SU-DHL-6 (cell line): Measurements from ENCODE around the gene COL20A1.

Experiments
- H2AFZ ChIP-seq: fragments of 200-600 bp; sonication (generic); 2 replicates; pipeline ENCODE4 v1.6.1; 2014; ENCODE audit warnings: low read depth, mild to moderate bottlenecking, moderate library complexity, mixed read lengths, antibody characterized with exemption, low read length; ENCODE audit not compliant: severe bottlenecking
- H3F3A ChIP-seq: fragments of 200-600 bp; shearing (Covaris generic); 2 replicates; pipeline ENCODE4 v1.6.0; 2016; ENCODE audit warnings: antibody characterized with exemption, mild to moderate bottlenecking; ENCODE audit not compliant: insufficient read depth
- H3K27ac ChIP-seq: fragments of 200-600 bp; sonication (generic); 2 replicates; pipeline ENCODE4 v1.5.1; 2016; ENCODE audit warnings: low read depth, mild to moderate bottlenecking, low read length, moderate library complexity, mixed read lengths
- H3K27me3 ChIP-seq: fragments of 200-600 bp; sonication (generic), shearing (Covaris generic); 2 replicates; pipeline ENCODE4 v1.6.0; 2014; ENCODE audit warnings: mild to moderate bottlenecking, low read length
- H3K36me3 ChIP-seq: fragments of 200-600 bp; sonication (generic); 2 replicates; pipeline ENCODE4 v1.6.1; 2014; ENCODE audit warnings: mild to moderate bottlenecking, low read length, mixed read lengths
- H3K4me2 ChIP-seq: fragments of 300-600, 200-600 bp; shearing (Covaris generic), sonication (generic); 2 replicates; pipeline ENCODE4 v1.6.0; 2014; ENCODE audit warnings: low read length, low read depth, mild to moderate bottlenecking; ENCODE audit not compliant: poor library complexity, severe bottlenecking
- H3K4me3 ChIP-seq: fragments of 200-600 bp; sonication (generic); 2 replicates; pipeline ENCODE4 v1.5.1; 2014; ENCODE audit warnings: antibody characterized with exemption, low read length, mild to moderate bottlenecking, mixed read lengths; ENCODE audit not compliant: insufficient read depth, poor library complexity, severe bottlenecking
- H3K79me2 ChIP-seq: fragments of 200-600 bp; sonication (generic); 2 replicates; pipeline ENCODE4 v1.6.1; 2014; ENCODE audit warnings: mild to moderate bottlenecking, low read length, moderate library complexity; ENCODE audit not compliant: insufficient read depth
- H3K9ac ChIP-seq: fragments of 200-600 bp; sonication (generic); 2 replicates; pipeline ENCODE4 v1.7.0; 2014; ENCODE audit warnings: mild to moderate bottlenecking, low read length
- H3K9me2 ChIP-seq: fragments of 200-600 bp; sonication (generic); replicated peaks from 2 replicates; pipeline ENCODE4 v1.6.1; 2014; ENCODE audit warnings: low read length; ENCODE audit not compliant: insufficient read depth
- H3K9me3 ChIP-seq: fragments of 200-600 bp; sonication (generic); 2 replicates; pipeline ENCODE4 v1.6.1; 2014; ENCODE audit warnings: low read length, mixed read lengths; ENCODE audit not compliant: insufficient read depth
- H4K20me1 ChIP-seq: fragments of 200-600 bp; sonication (generic); 2 replicates; pipeline ENCODE4 v1.6.1; 2014; ENCODE audit warnings: low read depth, mild to moderate bottlenecking, antibody characterized with exemption, low read length, moderate library complexity, mixed read lengths
- EZH2phosphoT487 ChIP-seq: fragments of 200-600 bp; sonication (generic), shearing (Covaris generic); conservative IDR thresholded peaks from 2 replicates; pipeline ENCODE4 v1.6.1; 2018; ENCODE audit warnings: mild to moderate bottlenecking, antibody characterized with exemption, low read length, moderate library complexity, mixed read lengths
- TF ChIP-seq, protein P1 (sequence below): fragments of 200-600 bp; sonication (generic); IDR thresholded peaks from one replicate; pipeline ENCODE4 v1.5.1; 2017; ENCODE audit warnings: antibody characterized with exemption, mild to moderate bottlenecking, low read length, moderate library complexity; ENCODE audit not compliant: insufficient read depth, poor library complexity, severe bottlenecking

Gene COL20A1

GRCh38 chr20:63369024-63369530 lies 76.1 kb downstream of the COL20A1 start:
- Histone ChIP-seq H3K9me2 (no peaks in the 10 kb centered on the region), H3K36me3 (no peaks in the 10 kb centered on the region), H3K27me3 (no peaks in the 10 kb centered on the region), H3K27ac (no peak overlapping the region), H3F3A (no peaks in the 10 kb centered on the region), H3K79me2 (no peaks in the 10 kb centered on the region), H3K4me3 (no peak overlapping the region), H3K9me3 (no peaks in the 10 kb centered on the region), H4K20me1 (no peaks in the 10 kb centered on the region), H3K4me2 (no peak overlapping the region), H3K9ac (no peak overlapping the region), H2AFZ (no peak overlapping the region)
- no peak for TF ChIP-seq EZH2phosphoT487
- TF ChIP-seq, protein P1, sequence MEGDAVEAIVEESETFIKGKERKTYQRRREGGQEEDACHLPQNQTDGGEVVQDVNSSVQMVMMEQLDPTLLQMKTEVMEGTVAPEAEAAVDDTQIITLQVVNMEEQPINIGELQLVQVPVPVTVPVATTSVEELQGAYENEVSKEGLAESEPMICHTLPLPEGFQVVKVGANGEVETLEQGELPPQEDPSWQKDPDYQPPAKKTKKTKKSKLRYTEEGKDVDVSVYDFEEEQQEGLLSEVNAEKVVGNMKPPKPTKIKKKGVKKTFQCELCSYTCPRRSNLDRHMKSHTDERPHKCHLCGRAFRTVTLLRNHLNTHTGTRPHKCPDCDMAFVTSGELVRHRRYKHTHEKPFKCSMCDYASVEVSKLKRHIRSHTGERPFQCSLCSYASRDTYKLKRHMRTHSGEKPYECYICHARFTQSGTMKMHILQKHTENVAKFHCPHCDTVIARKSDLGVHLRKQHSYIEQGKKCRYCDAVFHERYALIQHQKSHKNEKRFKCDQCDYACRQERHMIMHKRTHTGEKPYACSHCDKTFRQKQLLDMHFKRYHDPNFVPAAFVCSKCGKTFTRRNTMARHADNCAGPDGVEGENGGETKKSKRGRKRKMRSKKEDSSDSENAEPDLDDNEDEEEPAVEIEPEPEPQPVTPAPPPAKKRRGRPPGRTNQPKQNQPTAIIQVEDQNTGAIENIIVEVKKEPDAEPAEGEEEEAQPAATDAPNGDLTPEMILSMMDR: no peak

- TF ChIP-seq, protein P1: no peak
- TF ChIP-seq EZH2phosphoT487: no peak
- H4K20me1 ChIP-seq: no peaks in the 10 kb centered on the region
- H3F3A ChIP-seq: no peaks in the 10 kb centered on the region
- H3K27me3 ChIP-seq: no peaks in the 10 kb centered on the region
- no peaks in the 10 kb centered on the region for H3K36me3 ChIP-seq
- no peaks in the 10 kb centered on the region for H3K79me2 ChIP-seq
- H3K4me2 ChIP-seq: no peak overlapping the region
- no peak overlapping the region for H3K27ac ChIP-seq
- no peaks in the 10 kb centered on the region for H3K9me2 ChIP-seq
- H3K9me3 ChIP-seq: no peaks in the 10 kb centered on the region
- H3K4me3 ChIP-seq: no peak overlapping the region
- H2AFZ ChIP-seq: no peak overlapping the region
- no peak overlapping the region for H3K9ac ChIP-seq
These were observed 77.0 kb downstream of the COL20A1 start for GRCh38 chr20:63369724-63370617.

DNA sequence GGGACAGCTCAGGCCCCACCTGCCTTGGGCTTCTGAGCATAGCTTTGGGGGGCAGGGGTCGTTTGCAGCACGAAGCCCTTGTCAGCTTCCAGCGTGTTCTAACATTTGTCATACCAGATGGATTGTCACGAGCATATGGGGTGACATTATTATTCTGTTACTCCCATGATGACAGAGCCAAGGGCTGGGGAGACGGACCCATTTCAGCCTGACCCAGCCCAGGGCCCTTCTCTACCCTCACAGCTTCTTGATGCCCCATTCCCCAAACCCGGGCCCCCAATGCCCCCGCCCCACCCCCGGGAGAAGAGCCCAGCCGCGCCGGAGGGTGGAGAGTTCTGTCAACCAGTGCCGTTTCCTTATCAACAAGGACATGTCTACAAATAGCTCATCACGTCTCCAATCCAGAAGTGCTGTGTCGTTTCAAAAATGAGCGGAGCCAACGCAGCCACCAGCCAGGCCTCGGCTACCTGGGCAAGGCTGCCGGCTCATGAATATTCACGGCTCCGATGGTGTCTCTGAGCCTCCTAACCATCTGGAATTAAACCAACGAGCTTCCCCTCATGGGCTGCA lies 77.7 kb downstream of the COL20A1 start:
- Histone ChIP-seq H2AFZ (no peak overlapping the region), H3F3A (no peaks in the 10 kb centered on the region), H3K9me3 (no peaks in the 10 kb centered on the region), H3K79me2 (no peaks in the 10 kb centered on the region), H4K20me1 (no peaks in the 10 kb centered on the region), H3K9ac (no peak overlapping the region), H3K27me3 (no peaks in the 10 kb centered on the region), H3K36me3 (no peaks in the 10 kb centered on the region), H3K4me2 (no peak overlapping the region), H3K4me3 (no peak overlapping the region), H3K9me2 (no peaks in the 10 kb centered on the region), H3K27ac (no peak overlapping the region)
- no peak for TF ChIP-seq EZH2phosphoT487
- TF ChIP-seq, protein P1: no peak
